HT1080 (cell line): ENCODE data around the gene SRP54. TPM values are rescaled to one million over a fixed set of nuclear protein-coding genes. Genes with fewer than 3 reads are reported as not detected.
"Not testable (repeated sequence)": the region's sequence is repeated elsewhere in the genome, so short reads cannot be mapped to it uniquely, and the experiment has no call there.

Experiments
- DNase-seq: peaks from one replicate; pipeline ENCODE4 v3.0.0-alpha.2; 2015; ENCODE audit warnings: low read depth
- polyA plus RNA-seq, 2 experiments: library from polyadenylated mRNA; depleted of rRNA; stranded (reverse); fragments of >200 nt; gene quantifications; 2 replicates each; pipeline ENCODE4 v1.2.3, GENCODE V29; 2015
- total RNA-seq: library from RNA; depleted of rRNA; stranded (reverse); fragments of >200 nt; shearing (Covaris generic); gene quantifications from 2 replicates; pipeline ENCODE4 v1.2.3, GENCODE V29; 2014; rRNA removed

SRP54 gene
- 62.0 and 66.1 TPM in 2 replicates for total RNA-seq
- polyA plus RNA-seq (2015; cell fraction: cytosol; rRNA removed), result 59.8 and 72.1 TPM in 2 replicates
- polyA plus RNA-seq (2015; cell fraction: nucleus; rRNA removed), result 139 and 149 TPM in 2 replicates

DNA sequence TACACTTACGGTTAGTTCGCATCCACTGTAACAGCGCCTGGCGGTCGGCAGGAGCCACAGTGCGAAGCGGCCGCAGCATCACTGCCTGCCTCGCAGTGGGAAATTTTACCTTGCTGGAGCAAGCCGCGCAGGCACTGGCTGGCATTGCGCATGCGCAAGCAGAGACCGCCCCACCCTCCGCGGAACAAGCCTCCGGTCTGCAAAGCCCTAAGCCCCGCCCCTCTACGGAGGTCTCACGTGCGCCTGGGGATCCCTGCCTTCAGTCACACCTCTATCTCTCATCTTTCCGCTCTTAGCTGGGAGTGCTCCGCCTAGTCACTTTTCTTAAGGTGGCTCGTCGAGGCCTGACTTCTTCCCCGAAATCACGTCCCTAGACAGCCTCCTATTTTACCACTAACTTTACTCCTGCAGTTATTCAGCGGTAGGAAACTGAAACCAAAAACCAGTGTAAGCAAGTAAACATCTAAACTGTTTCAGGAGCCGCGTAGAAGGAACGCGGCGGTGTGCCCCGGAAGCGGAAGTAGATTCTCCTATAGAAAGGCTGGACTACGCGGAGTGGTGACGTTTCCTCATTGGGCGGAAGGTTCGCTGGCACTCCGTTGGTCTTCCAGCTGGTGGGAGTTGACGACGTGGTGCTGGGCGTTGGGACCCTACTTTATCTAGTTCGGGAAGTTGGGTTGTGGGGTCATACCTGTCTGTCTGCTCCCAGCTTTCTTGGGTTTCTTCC lies at the start of gene SRP54:
Gene SRP54 (plus strand): TSS at position 572 of the 727 bp plus-strand sequence. CDS start 13,718 bp downstream, outside the sequence.
- peak; percentile 97 for DNase-seq

DNA sequence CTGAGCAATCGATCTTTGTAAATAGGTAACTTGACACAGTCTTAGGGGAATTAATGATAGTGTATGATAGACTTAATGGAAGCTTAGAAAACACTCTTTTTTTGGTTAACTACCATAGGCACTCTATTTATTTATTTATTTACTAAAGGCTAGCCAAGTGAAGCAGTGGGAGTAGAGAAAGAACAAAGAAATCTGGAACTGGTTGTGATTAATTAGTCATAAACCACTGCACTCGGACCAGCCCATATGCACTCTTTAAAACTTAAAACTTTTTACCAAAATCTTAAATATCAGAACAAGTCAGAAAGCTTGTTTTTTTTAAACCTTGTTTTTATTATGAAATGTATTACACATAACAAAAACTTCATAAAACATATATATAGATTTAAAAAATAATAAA lies 49.5 kb upstream of the SRP54 start:
- DNase-seq, result no peak

DNA sequence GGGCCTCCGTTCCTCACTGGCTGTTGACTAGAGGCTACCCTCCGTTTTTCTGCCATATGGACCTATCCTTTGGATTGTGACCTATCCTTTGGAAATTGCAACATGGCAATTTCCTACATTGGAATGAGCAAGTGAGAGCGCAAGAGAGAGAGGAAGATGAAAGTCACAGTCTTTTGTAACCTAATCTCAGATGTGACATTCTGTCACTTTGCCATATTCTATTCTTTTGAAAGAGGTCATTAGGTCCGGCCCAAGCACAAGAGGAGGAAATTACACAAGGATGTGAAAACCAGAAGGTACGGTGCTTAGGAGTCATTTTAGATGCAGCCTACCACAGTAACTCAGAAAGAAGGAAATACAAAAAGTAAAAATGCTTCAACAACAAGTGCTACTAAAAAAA lies 47.3 kb upstream of the SRP54 start:
- DNase-seq, result no peak

DNA sequence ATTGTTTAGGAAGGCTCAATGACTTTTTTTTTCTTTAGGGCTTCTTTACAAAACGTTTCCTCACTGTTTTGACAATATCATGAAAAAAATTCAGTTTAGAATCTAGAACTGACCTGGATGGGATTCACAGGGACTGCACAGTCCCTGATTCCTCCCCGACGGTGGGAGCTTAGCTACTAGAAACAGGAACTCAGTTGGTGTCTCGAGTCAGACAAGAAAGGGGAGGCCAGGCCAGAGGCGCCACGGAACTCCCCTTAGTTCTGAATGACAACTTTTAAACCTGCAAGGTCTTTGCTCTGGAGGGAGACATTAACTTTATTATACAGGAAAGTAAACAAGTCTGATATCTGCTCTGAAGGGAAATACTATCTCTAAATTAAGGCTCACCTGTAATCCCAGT lies 45.4 kb upstream of the SRP54 start:
- DNase-seq, result no peak

DNA sequence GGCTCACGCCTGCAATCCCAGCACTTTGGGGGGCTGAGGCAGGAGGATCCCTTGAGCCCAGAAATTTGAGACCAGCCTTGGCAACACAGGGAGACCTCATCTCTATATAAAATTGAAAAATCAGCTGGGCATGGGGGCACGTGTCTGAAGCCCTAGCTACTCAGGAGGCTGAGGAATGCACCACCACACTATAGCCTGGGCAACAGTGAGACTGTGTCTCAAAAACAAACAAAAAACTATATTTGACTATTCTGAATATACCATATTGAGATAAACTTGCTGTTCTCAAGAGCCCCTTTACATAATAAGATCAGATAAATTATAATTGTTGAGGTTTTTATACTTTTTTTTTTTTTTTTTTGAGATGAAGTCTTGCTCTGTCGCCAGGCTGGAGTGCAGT lies 44.9 kb upstream of the SRP54 start:
- DNase-seq, result no peak

DNA sequence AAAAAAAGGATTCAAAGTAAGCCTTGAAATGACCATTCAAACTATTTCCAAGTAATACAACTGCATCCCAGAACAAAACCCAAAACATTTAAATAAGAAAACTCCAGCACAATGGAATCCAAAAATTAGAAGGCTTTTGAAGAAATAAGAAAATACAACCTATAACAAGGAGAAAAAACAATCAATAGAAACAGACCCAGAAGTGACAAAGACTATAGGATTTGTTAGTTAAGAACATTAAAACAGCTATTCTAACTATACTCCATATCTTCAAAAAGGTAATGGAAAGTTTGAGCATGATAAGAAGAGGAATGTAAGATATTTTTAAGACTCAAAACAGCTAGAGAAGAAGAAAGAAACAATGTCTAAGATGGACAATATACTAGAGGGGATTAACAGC lies 39.3 kb upstream of the SRP54 start:
- DNase-seq, result no peak

DNA sequence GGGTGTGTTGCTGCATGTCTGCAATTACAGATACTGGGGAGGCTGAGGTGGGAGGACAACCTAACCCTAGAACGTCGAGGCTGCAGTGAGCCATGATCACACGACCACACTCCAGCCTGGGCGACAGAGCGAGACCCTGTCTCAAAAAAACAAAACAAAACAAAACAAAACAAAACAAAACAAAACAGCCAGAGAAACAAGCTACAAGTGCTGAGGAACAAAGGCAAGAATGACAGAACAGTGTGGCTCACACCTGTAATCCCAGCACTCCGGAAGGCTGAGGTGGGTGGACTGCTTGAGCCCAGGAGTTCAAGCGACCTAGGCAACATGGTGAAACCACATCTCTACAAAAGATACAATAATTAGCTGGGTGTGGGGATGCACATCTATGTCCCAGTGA lies 38.0 kb upstream of the SRP54 start:
- no peak for DNase-seq

DNA sequence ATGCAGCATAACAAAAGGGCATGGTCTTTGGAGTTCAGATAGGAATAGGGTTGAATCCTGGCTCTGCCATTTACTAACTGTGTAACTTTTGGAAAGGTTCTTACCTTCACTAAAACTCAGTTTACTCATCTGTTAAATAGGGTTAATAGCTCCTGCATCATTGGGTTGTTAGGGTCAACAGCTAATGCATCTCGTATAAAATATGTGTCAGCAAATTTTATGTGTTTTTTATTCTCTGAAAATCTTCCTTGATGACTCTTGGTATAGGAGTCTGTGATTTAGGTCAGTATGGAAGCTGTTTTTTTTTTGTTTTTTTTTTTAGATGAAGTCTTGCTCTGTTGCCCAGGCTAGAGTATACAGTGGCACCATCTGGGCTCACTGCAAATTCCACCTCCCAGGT lies 36.1 kb upstream of the SRP54 start:
- DNase-seq, result no peak

DNA sequence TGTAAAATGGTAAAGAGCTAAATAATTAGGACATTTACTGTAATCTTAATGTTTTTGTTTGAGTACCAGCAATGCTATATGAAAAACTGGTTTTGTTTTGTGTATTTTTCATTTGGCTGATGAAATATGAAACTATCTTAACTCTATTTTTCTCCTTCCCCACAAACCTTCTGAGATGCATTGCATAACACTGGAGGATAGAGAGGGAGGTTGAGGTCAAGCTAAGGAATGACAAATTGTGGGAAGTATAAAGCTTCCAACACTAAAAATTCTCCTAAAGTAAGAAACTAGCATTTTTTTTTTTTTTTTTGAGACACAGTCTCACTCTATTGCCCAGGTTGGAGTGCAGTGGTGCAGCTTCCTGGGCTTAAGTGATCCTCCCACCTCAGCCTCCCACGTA lies 31.5 kb upstream of the SRP54 start:
- DNase-seq, result no peak

DNA sequence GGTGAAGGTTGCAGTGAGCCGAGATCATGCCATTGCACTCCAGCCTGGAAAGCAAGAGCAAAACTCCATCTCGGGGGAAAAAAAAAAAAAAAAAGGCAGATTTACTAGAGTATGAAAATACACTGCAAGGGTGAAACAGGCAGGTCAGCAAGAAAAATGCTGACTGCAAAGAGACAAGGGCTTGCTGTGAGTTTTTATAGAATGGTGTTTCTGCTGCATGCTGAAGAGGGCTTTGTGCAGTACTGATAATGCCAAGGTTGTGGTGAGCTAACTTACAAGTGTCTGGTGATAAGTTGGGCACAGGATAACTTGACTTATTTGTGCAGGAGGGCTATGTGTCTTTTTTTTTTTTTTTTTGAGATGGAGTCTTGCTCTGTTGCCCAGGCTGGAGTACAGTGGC lies 25.9 kb upstream of the SRP54 start:
- DNase-seq, result no peak

DNA sequence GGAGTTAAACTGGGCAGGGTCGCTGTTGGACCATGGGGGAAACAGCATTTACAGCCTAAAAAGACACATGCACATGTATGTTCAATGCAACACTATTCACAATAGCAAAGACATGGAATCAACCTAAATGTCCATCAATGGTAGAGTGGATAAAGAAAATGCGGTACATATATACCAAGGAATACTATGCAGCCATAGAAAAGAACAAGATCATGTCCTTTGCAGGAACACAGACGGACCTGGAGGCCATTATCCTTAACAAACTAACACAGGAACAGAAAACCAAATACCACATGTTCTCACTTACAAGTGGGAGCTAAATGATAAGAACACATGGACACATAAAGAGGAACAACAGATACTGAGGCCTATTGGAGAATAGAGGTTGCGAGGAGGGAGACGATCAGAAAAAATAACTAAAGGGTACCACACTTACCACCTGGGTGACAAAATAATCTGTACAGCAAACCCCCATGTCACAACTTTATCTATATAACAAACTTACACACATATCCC lies 25.0 kb upstream of the SRP54 start:
- no peak for DNase-seq

DNA sequence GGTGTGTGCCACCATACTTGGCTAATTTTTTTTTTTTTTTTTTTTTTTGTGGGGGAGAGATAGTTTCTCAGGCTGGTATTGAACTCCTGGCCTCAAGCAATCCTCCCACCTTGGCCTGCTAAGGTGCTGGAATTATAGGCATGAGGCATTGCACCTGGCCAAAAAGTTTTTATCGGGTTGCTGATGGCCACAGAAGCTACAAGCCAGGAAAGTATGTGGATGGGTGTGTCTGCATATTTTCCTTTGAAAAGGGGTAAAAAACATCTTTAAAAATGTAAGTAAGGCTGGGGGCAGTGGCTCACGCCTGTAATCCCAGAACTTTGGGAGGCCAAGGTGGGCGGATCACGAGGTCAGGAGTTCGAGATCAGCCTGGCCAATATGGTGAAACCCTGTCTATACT lies 20.7 kb upstream of the SRP54 start:
- DNase-seq, result not testable (repeated sequence)

DNA sequence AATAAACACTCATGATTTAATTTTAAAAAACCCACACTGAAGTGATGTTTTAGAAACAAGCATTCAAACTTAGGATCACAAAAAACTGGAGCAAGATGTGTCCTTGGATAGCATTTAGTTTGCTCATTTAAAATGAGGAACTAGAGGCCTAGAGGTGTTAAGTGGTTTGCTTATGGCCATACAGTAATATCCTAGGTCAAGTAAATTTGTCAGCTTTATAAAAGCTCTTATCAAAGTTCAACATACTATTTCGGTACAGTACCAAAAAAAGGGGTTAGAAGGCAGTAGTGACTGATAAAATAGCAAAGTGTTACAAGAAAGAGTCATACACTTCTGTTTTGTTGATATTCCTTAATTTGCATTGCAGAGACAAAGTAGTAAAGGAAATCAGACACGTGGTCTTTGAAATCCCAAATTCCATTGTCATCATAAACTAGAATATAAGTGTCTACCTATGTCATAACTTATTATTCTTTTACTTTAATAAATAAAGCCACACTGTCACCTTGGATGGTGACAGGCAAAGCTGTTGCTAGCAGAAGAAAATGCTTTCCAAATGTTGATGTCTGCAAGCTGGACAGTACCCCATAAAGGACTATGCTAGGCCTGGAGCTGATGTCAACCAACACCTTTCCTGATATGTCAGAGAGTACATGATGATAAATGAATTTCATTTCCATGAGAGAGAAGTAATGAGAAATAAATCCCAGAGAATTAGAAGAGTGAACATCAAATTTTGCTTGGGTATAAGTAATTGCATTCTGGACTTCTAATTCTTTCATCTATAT lies 17.6 kb upstream of the SRP54 start:
- DNase-seq, result no peak

DNA sequence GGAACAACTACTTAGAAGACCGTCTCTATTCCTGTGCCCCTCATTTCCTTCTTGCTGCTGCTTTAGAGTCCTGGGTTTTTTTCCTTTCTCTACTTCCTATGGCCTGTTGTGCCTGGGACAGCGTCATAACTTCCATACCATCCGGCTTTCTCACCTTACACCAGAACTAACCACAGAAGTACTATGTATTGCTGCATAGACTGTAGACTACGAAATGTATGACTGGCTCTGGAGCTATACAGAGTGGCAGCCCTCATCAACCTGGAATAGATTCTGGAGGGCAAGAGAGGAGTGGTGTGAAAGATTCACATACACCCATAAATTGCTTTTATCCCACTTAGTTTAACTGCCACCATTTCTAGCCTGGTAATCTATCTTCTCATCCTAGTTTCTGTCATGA lies 16.9 kb upstream of the SRP54 start:
- peak; percentile 3 for DNase-seq

DNA sequence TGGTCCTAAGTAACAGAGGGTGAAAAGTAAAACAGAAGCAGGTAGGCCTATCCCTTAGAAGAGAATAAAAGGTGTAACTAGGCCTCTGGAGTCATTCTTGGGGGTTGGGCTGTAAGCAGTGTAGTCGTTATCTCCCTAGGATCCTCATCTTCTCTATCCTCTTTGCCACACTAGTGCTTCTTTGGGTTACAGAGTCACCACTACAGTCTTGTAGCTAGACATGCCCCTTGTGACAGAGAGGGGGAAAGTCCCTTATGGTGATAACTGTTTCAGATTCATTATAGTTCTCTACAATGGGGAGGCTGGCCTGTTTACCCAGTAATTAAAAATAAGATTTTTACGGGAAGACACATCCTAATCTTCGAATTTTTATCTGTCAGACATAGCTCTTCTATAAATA lies 16.4 kb upstream of the SRP54 start:
- no peak for DNase-seq

DNA sequence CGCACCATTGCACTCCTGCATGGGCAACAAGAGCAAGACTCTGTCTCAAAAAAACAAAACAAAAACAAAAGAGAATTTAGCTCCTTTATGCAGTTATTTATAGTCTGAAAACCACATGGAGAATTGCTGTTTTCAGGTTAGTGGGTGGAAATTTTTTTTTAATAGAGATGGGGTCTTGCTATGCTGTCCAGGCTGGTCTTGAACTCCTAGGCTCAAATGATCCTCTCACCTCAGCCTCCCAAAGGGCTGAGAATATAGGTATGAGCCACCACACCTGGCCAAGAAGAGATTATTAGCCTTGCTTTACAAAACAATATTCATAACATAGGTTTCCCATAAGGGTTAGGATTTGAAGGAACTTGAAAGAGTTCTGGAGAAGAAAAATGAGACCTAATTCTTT lies 12.1 kb upstream of the SRP54 start:
- no peak for DNase-seq

DNA sequence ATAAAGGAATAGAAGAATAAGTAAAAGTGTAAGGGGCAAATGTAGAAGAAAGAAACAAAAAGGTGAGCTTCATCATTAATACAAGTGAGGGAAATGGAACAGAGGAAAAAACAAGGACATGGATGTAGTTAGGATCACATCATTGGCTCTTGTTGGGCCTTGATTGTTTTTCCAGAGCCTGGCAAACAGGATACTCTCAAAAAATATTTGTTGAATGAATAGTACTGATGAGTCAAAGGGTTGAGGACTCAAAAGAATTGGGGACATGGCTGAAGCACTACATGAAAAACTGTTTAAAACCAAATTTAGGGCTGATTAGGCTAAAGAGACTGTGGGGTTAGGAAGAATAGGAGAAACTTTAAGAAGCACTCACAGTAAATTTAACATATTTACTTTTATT lies 11.4 kb upstream of the SRP54 start:
- peak; percentile 28 for DNase-seq

DNA sequence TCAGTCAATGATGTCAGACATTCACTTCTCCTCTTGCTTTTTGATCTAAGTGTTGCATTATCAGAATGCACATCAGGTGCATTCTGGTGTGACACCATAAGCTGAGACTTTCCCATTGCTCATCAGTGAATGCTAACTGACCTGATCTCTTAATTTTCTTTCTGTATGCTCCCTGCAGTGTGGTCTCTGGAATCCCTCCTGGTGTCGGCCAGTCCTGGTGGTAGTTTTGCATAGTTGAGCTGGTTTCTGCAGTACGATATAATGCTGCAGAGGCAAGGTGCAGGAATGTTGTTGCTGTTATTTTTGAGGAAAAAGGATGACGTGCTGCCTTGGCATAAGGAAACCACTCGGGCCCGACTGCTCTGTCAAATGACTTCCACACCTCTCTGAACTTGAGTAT lies 11.0 kb upstream of the SRP54 start:
- no peak for DNase-seq

DNA sequence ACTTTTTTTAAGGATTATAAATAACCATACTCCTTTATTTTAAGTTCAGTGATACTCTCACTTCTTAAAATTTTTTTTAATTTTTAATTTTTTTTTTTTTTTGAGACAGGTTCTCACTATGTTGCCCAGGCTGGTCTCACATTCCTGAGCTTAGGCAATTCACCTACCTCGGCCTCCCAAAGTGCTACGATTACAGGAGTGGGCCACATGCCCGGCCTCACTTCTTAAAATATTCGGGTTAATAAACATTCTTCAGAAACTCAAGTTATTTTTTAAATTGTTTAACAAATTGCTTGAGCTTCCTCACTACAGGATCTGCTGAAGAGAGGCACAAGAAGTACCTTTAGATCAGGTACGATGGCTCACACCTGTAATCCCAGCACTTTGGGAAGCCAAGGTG lies 4.3 kb upstream of the SRP54 start:
- DNase-seq, result no peak

DNA sequence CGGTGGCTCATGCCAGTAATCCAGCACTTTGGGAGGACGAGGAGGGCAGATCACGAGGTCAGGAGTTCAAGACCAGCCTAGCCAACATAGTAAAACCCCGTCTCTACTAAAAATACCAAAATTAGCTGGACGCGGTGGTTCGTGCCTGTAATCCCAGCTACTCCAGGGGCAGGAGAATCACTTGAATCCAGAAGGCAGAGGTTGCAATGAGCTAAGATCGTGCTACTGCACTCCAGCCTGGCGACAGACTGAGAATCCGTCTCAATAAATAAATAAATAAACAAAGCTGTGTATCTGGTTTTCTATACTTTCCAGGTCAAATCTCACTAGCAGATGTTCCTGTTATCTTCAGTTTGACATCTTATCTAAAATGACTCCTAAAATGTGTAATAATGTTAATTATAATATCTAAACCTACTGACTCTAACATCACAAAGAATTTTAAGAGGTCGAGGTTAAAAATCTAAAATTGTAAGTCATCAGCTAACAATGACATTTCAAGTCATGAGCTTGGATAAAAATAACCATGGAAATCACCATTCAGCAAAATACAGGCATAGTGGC lies 2.4 kb upstream of the SRP54 start:
- no peak for DNase-seq

DNA sequence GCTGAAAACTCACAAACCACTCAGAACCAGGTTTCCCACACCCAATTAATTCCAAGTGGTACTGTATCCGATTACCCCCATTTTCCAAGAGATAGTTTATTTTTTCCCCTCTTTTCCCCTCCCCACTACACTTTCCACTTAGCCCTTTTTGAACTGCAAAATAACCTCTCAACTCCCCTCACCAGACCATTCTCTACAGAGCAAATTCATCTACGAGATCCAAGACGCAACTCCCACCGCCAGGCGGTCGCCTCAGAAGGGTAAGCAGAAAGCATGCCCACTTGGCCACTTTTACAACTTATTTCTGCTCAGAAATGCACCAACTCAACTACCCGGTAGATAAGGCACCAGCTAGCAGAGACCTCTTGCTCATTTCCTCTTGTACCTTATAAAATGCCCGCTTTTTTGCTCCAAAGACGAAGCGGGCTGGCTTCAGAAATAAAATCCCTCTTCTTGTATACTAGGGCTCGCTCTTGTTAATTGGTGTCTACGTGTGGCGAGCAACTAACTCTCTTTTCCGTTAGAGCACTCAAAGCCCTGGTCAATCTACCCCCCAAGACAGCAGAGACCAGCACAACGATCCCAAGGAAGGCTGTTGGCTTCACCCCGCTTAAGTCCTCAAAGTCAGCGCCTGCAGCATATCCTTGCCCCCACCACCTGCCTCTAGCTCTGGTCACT lies 910 bp upstream of the SRP54 start:
- DNase-seq, result no peak
